PC-9 (cell line): Measurements from ENCODE around the gene ZBTB6.

Source experiments
- EZH2 ChIP-seq: fragments of 200-600 bp; sonication (generic); IDR thresholded peaks from 2 replicates; pipeline ENCODE4 v1.8.0; 2017; ENCODE audit warnings: antibody characterized with exemption, low read depth
- TF ChIP-seq, protein P1 (sequence below): fragments of 200-600 bp; sonication (generic); conservative IDR thresholded peaks from 2 replicates; pipeline ENCODE4 v1.6.1; 2017; ENCODE audit warnings: mixed run types, antibody characterized with exemption, mild to moderate bottlenecking, moderate library complexity

DNA sequence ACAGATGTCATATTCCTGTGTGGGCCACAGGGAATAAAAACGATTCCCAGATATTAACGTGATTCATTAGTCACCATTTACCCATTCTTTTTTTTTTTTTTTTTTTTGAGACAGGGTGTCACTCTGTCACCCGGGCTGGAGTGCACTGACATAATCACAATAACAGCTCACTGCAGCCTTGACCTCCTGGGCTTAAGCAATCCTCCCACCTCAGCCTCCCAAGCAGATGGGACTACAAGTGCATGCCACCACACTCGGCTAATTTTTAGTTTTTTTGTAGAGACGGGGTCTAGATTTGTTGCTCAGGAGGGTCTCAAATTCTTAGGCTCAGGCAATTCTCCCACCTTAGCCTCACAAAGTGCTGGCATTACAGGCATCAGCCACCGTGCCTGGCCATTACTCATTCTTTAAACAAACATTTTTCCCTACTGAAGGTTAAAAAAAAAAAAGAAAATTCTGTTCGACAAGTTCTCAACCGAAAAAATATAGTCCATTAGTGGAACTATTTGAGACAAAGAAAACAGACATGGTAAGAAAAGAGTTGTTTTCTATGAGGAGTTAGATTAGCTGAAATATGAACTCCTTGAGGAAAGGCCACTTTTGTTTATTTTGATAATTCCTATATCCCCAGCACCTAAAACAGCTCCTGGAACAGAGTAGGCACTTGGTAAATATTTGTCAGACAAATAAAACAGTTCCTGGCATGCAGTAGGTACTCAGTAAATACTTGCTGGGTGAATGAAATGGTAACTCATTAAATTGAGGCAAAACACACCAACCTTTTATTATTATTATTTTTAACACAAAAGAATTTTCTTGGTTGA is 52.6 kb downstream of the ZBTB6 start:
- TF ChIP-seq, protein P1, sequence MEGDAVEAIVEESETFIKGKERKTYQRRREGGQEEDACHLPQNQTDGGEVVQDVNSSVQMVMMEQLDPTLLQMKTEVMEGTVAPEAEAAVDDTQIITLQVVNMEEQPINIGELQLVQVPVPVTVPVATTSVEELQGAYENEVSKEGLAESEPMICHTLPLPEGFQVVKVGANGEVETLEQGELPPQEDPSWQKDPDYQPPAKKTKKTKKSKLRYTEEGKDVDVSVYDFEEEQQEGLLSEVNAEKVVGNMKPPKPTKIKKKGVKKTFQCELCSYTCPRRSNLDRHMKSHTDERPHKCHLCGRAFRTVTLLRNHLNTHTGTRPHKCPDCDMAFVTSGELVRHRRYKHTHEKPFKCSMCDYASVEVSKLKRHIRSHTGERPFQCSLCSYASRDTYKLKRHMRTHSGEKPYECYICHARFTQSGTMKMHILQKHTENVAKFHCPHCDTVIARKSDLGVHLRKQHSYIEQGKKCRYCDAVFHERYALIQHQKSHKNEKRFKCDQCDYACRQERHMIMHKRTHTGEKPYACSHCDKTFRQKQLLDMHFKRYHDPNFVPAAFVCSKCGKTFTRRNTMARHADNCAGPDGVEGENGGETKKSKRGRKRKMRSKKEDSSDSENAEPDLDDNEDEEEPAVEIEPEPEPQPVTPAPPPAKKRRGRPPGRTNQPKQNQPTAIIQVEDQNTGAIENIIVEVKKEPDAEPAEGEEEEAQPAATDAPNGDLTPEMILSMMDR = no peak
- TF ChIP-seq EZH2 = no peak
